WTC11 (cell line): ENCODE data around the gene TRIP13.

ENCODE experiments used
- CREB1 ChIP-seq: sonication (generic); formaldehyde crosslinking; IDR thresholded peaks from 2 replicates; pipeline ENCODE4 v1.8.0; 2023; ENCODE audit warnings: mild to moderate bottlenecking, missing genetic modification reagents
- ETV6 ChIP-seq: sonication (generic); formaldehyde crosslinking; IDR thresholded peaks from 2 replicates; pipeline ENCODE4 v1.8.1; 2022; ENCODE audit warnings: mild to moderate bottlenecking, missing genetic modification reagents
- GABPB1 ChIP-seq: sonication (generic); formaldehyde crosslinking; IDR thresholded peaks from 2 replicates; pipeline ENCODE4 v1.8.1; 2023; ENCODE audit warnings: mild to moderate bottlenecking, missing genetic modification reagents
- MLX ChIP-seq: sonication (generic); formaldehyde crosslinking; IDR thresholded peaks from 2 replicates; pipeline ENCODE4 v1.8.1; 2023; ENCODE audit warnings: mild to moderate bottlenecking, missing genetic modification reagents, moderate library complexity
- NFYB ChIP-seq: sonication (generic); formaldehyde crosslinking; conservative IDR thresholded peaks from 2 replicates; pipeline ENCODE4 v1.8.0; 2022; ENCODE audit warnings: low read depth, missing genetic modification reagents
- NR2C2 ChIP-seq: sonication (generic); formaldehyde crosslinking; IDR thresholded peaks from 2 replicates; pipeline ENCODE4 v1.8.0; 2022; ENCODE audit warnings: mild to moderate bottlenecking, missing genetic modification reagents
- ZBTB21 ChIP-seq: sonication (generic); formaldehyde crosslinking; IDR thresholded peaks from 2 replicates; pipeline ENCODE4 v1.8.1; 2023; ENCODE audit warnings: mild to moderate bottlenecking, missing genetic modification reagents, borderline replicate concordance
- ZNF232 ChIP-seq: sonication (generic); formaldehyde crosslinking; IDR thresholded peaks from 2 replicates; pipeline ENCODE4 v1.8.0; 2022; ENCODE audit warnings: mild to moderate bottlenecking, missing genetic modification reagents
- TF ChIP-seq, protein P1 (sequence below): fragments of 200-600 bp; IDR thresholded peaks from 2 replicates; pipeline ENCODE4 v1.8.0; 2022; ENCODE audit warnings: antibody characterized with exemption

DNA sequence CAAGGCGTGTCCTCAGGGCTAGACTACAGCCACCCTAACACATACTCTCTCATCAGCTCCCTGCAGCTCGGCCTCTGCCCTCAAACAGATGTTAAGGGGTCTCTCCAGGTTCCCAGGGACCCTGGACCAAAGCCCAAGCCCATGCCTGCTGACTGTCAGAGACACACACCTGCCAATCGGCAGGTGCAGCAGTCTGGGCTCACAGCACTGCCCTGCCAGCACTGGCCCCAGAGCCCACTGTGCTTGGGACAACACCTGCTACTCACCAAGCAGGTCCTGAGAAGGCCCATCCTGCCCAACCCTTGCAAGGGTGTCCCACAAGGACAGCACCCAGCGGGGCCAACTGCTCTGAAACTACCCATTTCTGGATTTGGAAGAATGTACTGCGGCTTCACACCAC lies 21.7 kb upstream of the TRIP13 start:
- TF ChIP-seq, protein P1, sequence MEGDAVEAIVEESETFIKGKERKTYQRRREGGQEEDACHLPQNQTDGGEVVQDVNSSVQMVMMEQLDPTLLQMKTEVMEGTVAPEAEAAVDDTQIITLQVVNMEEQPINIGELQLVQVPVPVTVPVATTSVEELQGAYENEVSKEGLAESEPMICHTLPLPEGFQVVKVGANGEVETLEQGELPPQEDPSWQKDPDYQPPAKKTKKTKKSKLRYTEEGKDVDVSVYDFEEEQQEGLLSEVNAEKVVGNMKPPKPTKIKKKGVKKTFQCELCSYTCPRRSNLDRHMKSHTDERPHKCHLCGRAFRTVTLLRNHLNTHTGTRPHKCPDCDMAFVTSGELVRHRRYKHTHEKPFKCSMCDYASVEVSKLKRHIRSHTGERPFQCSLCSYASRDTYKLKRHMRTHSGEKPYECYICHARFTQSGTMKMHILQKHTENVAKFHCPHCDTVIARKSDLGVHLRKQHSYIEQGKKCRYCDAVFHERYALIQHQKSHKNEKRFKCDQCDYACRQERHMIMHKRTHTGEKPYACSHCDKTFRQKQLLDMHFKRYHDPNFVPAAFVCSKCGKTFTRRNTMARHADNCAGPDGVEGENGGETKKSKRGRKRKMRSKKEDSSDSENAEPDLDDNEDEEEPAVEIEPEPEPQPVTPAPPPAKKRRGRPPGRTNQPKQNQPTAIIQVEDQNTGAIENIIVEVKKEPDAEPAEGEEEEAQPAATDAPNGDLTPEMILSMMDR: no peak
- TF ChIP-seq MLX (CRISPR knock-in tag) (no peak), ZBTB21 (CRISPR knock-in tag) (no peak), GABPB1 (CRISPR knock-in tag) (no peak), NR2C2 (CRISPR knock-in tag) (no peak), ETV6 (CRISPR knock-in tag) (no peak), ZNF232 (CRISPR knock-in tag) (no peak), CREB1 (CRISPR knock-in tag) (no peak), NFYB (CRISPR knock-in tag) (no peak)
